Endodermal cell (in vitro differentiated cells): Measurements from ENCODE around the gene ZNF136. TPM values are rescaled to one million over a fixed set of nuclear protein-coding genes. Genes with fewer than 3 reads are reported as not detected.
A peak's percentile ranks its signal among the peaks of the same experiment; 100 is the strongest.

ENCODE experiments used
- DNase-seq: peaks from one replicate; pipeline ENCODE4 v3.0.0-alpha.2; 2017
- H3K27ac ChIP-seq: 2 replicates; pipeline ENCODE4 v1.5.1; 2013; ENCODE audit warnings: mild to moderate bottlenecking, low read depth, low read length, moderate library complexity
- H3K27me3 ChIP-seq: 2 replicates; pipeline ENCODE4 v1.6.1; 2013; ENCODE audit warnings: mild to moderate bottlenecking, low read length, moderate library complexity; ENCODE audit not compliant: insufficient read depth, control insufficient read depth, poor library complexity, severe bottlenecking
- H3K36me3 ChIP-seq: 2 replicates; pipeline ENCODE4 v1.7.0; 2013; ENCODE audit warnings: mild to moderate bottlenecking, low read length, moderate library complexity; ENCODE audit not compliant: control insufficient read depth, insufficient read depth
- H3K4me1 ChIP-seq: one replicate; pipeline ENCODE4 v1.7.0; 2013; ENCODE audit warnings: low read length; ENCODE audit not compliant: control insufficient read depth, insufficient read depth
- H3K4me3 ChIP-seq: 2 replicates; pipeline ENCODE4 v1.5.1; 2013; ENCODE audit warnings: mild to moderate bottlenecking, low read length, moderate library complexity
- H3K9ac ChIP-seq: 2 replicates; pipeline ENCODE4 v1.6.1; 2013; ENCODE audit warnings: mild to moderate bottlenecking, low read length, moderate library complexity; ENCODE audit not compliant: poor library complexity, severe bottlenecking; ENCODE audit errors: extremely low read depth
- H3K9me3 ChIP-seq: 2 replicates; pipeline ENCODE4 v1.6.1; 2013; ENCODE audit warnings: mild to moderate bottlenecking, low read length, moderate library complexity; ENCODE audit not compliant: control insufficient read depth
- H3K27ac Mint-ChIP-seq: 2 replicates; pipeline ENCODE4 v1.8.0; 2020; ENCODE audit warnings: mixed read lengths
- H3K27me3 Mint-ChIP-seq: 2 replicates; pipeline ENCODE4 v1.8.0; 2021; ENCODE audit warnings: mild to moderate bottlenecking, mixed read lengths; ENCODE audit not compliant: insufficient read depth
- H3K36me3 Mint-ChIP-seq: 2 replicates; pipeline ENCODE4 v1.8.0; 2020; ENCODE audit warnings: low read depth, mixed read lengths
- H3K4me1 Mint-ChIP-seq: 2 replicates; pipeline ENCODE4 v1.8.0; 2020; ENCODE audit warnings: mixed read lengths
- H3K4me3 Mint-ChIP-seq: 2 replicates; pipeline ENCODE4 v1.8.0; 2020; ENCODE audit warnings: mild to moderate bottlenecking, moderate library complexity, mixed read lengths
- H3K9me3 Mint-ChIP-seq: 2 replicates; pipeline ENCODE4 v1.8.0; 2020; ENCODE audit warnings: mild to moderate bottlenecking, mixed read lengths
- WGBS, 2 experiments: methylation state at CpG; one replicate each; pipeline versions ENCODE4 v1.1.5 to v1.1.7; 2013; ENCODE audit warnings: missing lambda C conversion rate in 2 of 2, mixed read lengths in 1 of 2; ENCODE audit not compliant: insufficient coverage in 1 of 2, insufficient read length in 1 of 2; 5-methylcytosine and 5-hydroxymethylcytosine counted together
- total RNA-seq, 2 donors: library from RNA; stranded (reverse); fragmentation: NEBNext Ultra II Directional in 1 of 2; extraction: Animal tissue kit (Norgen Biotek cat#: 25700) in 1 of 2; gene quantifications; 2 replicates in 1 of 2; 3 replicates in 1 of 2; pipeline ENCODE4 v1.2.1, GENCODE V29; 2021
- TF ChIP-seq, protein P1 (sequence below): fragments of 200-600 bp; sonication (generic); conservative IDR thresholded peaks from 2 replicates; pipeline ENCODE4 v1.5.0; 2021; ENCODE audit warnings: antibody characterized with exemption, mild to moderate bottlenecking

Gene ZNF136
- total RNA-seq, 2 donors from 2014 or later: 9.2 to 16.2 TPM

DNA sequence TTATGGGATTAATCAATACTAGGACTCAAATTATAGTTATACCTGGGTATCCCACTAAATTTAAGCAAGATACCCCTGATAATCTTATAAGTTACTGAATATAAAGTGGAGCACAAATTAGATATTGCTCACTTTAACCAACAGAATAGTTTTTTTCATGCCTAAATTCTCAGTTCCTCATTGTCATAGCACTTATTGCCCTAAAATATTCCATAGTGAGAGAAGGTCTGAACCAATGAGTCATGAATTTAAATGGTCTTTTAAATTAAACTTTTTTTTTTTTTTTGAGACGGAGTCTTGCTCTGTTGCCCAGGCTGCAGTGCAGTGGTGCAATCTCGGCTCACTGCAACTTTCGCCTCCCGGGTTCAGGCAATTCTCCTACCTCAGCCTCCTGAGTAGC is 42.4 kb downstream of the ZNF136 start:
- peaks cover 44% of the 10 kb centered on the region for H3K36me3 Mint-ChIP-seq
- peak overlapping the region; percentile 62 for H3K4me3 ChIP-seq
- TF ChIP-seq, protein P1, sequence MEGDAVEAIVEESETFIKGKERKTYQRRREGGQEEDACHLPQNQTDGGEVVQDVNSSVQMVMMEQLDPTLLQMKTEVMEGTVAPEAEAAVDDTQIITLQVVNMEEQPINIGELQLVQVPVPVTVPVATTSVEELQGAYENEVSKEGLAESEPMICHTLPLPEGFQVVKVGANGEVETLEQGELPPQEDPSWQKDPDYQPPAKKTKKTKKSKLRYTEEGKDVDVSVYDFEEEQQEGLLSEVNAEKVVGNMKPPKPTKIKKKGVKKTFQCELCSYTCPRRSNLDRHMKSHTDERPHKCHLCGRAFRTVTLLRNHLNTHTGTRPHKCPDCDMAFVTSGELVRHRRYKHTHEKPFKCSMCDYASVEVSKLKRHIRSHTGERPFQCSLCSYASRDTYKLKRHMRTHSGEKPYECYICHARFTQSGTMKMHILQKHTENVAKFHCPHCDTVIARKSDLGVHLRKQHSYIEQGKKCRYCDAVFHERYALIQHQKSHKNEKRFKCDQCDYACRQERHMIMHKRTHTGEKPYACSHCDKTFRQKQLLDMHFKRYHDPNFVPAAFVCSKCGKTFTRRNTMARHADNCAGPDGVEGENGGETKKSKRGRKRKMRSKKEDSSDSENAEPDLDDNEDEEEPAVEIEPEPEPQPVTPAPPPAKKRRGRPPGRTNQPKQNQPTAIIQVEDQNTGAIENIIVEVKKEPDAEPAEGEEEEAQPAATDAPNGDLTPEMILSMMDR: no peak
- peaks cover 78% of the 10 kb centered on the region for H3K9me3 ChIP-seq
- H3K9ac ChIP-seq: no peak overlapping the region
- H3K27ac Mint-ChIP-seq: no peak overlapping the region
- H3K36me3 ChIP-seq: peaks cover 18% of the 10 kb centered on the region
- no peak for DNase-seq
- H3K27me3 Mint-ChIP-seq: no peaks in the 10 kb centered on the region
- 98% methylated on average over 4 of the region's 4 CpGs; no CpG with 5 or more reads in 1 of the 2 experiments for WGBS, 2 experiments
- H3K4me1 Mint-ChIP-seq: no peaks in the 10 kb centered on the region
- no peak overlapping the region for H3K4me3 Mint-ChIP-seq
- no peak overlapping the region for H3K27ac ChIP-seq
- H3K4me1 ChIP-seq: no peaks in the 10 kb centered on the region
- H3K9me3 Mint-ChIP-seq: peaks cover 84% of the 10 kb centered on the region
- no peaks in the 10 kb centered on the region for H3K27me3 ChIP-seq

DNA sequence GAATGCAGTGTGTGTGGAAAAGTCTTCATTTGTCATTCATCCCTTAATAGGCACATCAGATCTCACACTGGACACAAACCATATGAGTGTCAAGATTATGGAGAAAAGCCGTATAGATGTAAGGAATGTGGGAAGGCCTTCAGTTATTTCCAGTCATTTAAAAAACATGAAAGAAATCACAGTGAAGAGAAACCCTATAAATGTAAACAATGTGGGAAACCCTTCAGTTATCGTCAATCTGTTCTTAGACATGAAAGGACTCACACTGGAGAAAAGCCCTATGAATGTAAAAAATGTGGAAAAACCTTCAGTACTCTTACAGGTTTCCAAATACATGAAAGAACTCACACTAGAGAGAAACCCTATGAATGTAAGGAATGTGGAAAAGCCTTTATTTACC is 45.3 kb downstream of the ZNF136 start:
- peak overlapping the region; percentile 30 for H3K4me3 ChIP-seq
- Mint-ChIP-seq H3K27me3 (no peaks in the 10 kb centered on the region), H3K36me3 (peaks cover 41% of the 10 kb centered on the region), H3K9me3 (peaks cover 95% of the 10 kb centered on the region), H3K27ac (no peak overlapping the region), H3K4me3 (no peak overlapping the region), H3K4me1 (no peaks in the 10 kb centered on the region)
- H3K9ac ChIP-seq: no peak overlapping the region
- no peak for DNase-seq
- H3K27me3 ChIP-seq: no peaks in the 10 kb centered on the region
- no peak overlapping the region for H3K27ac ChIP-seq
- peaks cover 90% of the 10 kb centered on the region for H3K9me3 ChIP-seq
- WGBS, 2 experiments: 94% methylated on average over 1 of the region's 2 CpGs; no CpG with 5 or more reads in 1 of the 2 experiments
- H3K4me1 ChIP-seq: no peaks in the 10 kb centered on the region
- H3K36me3 ChIP-seq: peaks cover 18% of the 10 kb centered on the region
- TF ChIP-seq, protein P1: no peak

DNA sequence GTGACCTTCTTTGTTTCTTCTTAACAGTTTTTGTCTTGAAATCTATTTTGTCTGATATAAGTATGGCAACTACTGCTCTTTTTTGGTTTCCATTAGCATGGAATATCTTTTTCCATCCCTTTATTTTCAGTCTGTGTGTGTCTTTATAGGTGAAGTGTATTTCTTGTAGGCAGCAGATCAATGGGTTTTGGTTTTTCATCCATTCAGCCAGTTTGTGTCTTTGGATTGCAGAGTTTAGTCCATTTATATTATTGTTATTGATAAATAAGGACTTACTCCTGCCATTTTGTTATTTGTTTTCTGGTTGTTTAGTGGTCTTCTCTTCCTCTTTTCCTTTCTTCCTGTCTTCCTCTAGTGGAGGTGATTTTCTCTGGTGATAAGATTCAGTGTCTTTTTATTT is 54.4 kb downstream of the ZNF136 start:
- H3K27me3 ChIP-seq: no peaks in the 10 kb centered on the region

More for the DNA sequence above, 54.4 kb downstream of the ZNF136 start:
- H3K27ac ChIP-seq: no peak overlapping the region
- no peak overlapping the region for H3K4me3 ChIP-seq
- H3K4me1 ChIP-seq: no peaks in the 10 kb centered on the region
- no peak overlapping the region for H3K4me3 Mint-ChIP-seq
- peaks cover 93% of the 10 kb centered on the region for H3K9me3 Mint-ChIP-seq
- DNase-seq: no peak
- no peaks in the 10 kb centered on the region for H3K36me3 ChIP-seq
- TF ChIP-seq, protein P1: no peak
- H3K4me1 Mint-ChIP-seq: no peaks in the 10 kb centered on the region
- H3K27me3 Mint-ChIP-seq: no peaks in the 10 kb centered on the region
- H3K9ac ChIP-seq: no peak overlapping the region
- no peak overlapping the region for H3K27ac Mint-ChIP-seq
- H3K36me3 Mint-ChIP-seq: peaks cover 8% of the 10 kb centered on the region
- H3K9me3 ChIP-seq: peaks cover 80% of the 10 kb centered on the region
